Activated T-helper 1 cell treated with anti-CD3 and anti-CD28 coated beads, Interleukin-2, amount 50 U/mL, for 16 hours (primary cell): ENCODE data around the gene TBC1D16.

Experiments used
- DNase-seq, 2 donors: peaks; one replicate each; pipeline ENCODE4 v3.0.0-alpha.2; 2020; ENCODE audit warnings: low read depth in 1 of 2, low spot score in 1 of 2

The TBC1D16 gene

DNA sequence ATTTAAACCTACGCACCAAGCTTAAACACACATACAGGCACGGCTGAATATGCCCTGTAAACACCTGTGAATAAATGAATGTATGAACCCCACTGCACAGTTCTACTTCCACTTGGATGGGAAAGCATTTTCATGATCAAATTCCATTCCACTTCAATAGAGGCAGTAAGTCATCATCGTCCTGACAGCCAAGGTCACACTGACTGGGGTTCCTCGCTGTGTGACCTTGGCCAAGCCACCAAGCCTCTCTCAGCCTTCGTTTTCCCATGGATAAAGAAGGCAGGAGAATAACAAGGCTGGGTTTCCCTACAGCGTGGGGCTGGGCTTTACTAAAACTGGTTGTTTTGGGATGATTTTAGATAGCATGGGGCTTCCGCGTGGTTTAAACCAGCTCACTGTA lies 82.8 kb downstream of the TBC1D16 start:
- DNase-seq, result no peak

DNA sequence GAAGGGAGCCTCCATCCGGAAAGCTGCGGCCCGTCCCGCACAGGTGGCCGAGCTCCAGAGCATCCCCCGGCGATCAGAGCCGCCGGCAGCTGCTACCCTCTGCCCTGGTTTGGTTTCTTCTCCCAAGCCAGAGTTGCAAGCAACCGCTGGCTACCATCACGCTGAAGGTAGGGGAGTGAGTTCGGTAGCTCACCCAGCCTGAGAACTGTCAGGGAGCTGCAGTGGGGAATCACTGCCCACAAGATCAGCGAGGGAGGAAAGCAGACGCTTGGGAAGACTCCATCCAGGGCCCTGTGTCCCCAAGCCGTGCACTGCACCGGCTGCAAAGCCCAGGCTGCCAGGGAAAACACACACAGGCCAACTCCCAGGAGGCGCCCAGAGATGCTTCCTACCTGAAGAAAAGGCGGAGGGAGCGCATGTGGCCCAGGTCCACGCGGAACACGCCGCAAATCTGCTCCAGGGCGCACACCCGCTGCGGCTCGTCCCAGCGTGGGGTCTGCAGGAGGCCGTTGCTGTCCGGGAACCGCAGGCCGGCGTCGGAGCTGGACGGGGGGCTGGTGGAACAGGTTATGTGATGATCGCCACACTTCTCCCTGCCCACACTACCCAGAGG lies 83.3 kb downstream of the TBC1D16 start:
- no peak for DNase-seq

DNA sequence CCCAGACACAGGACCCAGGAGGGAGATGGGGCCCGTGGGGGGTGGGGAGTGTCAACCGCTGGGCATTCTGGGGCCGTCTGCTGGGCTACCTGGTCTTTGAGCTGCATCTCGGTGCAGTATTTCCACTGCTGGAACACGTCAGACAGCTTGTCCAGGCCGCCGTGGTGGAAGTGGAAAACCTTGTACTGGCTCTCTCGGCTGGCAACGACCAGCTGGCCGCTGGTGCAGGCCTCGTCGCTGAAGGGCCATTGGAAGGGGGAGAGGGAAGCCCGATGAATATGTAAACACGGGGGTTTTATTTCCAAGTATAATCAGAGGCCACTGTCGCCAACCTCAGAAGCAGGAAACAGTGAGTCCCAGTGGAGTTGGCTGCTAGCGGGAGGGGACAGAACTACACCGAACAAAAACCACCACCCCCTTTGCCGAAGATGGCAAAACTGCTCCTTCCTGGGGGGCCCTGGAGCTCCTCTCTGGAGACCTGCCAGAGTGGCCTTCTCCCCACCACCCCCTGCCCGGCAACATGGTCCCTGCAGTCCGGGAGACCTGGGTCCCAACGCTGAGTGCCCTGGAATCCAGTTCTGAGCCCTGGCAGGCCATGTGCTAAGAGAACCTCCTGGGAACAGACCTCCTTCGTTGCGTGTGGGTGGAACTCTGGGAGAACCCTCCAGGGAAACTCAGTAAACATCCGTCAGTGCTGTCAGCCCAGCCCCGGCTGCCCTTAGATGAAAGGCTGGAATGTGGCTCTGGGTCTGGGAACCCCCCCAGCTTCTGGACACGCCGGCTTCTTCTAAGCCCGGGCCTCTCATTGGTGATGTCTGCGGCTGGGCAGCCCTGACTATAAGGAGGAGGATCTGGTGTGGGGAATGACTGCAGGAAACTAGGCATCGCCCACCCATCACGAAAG lies 84.1 kb downstream of the TBC1D16 start:
- no peak for DNase-seq

DNA sequence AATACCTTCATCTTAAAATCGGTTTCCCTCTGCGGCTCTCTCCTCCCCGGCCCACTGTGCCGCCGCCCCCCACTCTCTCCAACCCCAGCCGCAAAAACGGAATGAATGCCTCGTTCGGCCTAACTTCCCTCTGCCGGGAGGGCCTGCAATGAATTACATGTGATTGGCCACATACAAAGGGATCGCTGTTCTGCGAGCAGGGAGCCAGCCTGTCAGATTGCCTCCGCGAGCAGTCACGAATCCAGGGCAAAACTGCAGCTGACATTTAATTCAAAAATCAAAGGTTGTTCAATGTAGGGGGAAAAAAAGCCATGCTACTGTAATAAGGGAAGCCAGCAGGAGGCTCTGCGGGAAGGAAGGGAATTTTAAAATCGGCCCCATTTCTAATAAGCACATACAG lies 84.9 kb downstream of the TBC1D16 start:
- DNase-seq, result no peak

DNA sequence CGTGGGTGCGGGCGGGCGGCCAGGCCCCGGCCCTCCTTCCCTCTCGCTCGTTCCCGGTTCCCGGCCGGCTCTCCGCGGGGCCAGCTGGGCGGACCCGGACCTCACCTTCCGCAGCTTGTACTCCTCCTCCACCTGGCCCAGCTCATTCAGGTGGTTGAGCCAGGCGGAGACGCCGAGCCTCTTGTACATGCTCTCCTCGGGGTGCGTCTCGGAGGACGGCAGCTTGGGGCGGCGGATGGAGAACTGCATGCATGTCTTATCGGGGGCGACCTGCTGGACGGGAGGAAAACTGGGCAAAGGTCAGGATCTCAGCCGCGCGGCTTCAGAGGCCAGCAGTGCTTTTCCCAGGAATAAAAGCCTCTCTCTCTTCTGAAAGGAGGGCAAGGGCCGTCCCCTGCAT lies 85.4 kb downstream of the TBC1D16 start:
- no peak for DNase-seq

DNA sequence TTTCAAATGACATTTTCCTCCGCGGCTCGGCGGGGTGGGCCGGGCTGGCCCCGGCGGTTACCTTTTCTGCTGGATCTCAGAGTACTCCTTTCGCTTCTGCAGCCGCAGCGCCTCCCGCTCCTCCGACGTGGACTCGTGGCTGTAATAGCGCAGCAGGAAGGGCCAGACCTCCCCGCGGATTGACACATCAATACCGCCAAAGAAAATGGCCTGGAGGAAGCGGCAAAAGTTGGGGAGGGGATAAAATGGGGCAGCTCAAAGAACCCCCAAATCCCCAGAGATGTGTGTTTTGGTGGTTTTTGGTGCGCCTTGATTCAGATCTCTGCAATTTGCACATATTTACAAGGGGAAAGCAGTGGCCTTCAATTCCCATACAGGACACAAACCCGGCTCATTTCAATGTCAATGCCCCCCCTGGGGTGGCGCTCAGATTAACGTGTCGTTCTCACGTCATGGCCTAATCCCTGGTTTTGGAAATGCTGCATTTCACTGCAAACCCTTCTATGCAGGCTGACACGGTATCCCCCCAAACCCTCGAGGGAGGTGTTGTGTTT lies 85.9 kb downstream of the TBC1D16 start:
- DNase-seq, result no peak

DNA sequence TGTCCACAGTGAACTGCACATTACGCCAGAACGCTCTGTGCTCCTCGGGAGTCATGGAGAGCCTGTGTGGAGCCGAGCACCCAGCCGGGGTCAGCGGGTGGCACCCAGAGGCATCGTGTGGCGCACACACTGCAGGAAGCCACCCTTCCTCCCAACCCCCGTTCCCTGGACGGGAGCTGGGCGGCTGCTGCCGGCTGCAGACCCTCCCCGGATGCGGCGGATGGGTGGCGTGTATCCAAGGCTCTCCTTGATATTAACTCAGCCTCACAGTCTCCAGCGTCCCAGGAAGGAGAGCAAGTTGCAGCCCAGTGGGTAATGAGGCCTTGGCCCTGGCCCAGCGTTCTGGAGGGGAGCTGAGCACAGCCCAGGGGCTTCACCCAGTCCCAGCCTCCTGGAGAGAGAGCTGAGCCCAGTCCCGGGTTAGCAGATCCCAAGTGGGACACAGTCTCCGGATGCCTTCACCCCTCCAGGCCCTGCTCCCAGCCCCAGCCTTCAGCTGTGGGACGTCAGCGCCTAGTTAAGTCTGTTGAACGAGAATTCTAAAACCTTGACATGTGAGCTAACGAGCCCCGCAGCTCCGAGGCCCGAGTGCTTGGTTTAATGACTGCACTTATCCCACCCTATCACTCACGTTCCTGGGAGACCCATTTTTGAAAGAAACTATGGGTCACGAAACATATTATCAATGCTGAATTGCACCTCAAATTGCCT lies 86.6 kb downstream of the TBC1D16 start:
- DNase-seq, result no peak

DNA sequence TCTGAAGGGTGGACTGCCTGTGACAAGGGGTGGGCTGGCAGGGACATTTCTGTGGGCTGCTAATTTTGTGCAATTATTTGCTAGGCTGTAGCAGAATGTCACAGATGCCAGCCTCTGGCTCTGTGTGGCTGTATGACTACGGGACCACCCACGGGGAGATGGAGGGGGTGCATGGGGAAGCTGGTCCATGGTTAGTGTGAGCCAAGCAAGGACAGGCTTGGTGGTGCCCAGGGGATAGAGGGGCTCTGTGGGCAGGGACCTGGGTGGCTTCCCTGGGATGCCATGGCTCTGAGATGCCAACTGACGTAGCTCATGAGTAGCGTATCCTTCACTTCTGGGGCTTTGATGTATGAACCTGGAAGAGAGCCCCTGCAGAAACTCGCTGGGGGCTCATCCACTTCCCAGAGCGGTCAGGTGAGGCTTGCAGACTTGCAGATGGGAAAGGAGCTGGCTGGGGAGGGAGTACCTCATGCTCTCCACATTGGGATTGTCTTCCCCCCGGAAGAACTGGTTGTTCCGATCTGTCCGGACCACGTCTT lies 87.2 kb downstream of the TBC1D16 start:
- DNase-seq, result no peak

DNA sequence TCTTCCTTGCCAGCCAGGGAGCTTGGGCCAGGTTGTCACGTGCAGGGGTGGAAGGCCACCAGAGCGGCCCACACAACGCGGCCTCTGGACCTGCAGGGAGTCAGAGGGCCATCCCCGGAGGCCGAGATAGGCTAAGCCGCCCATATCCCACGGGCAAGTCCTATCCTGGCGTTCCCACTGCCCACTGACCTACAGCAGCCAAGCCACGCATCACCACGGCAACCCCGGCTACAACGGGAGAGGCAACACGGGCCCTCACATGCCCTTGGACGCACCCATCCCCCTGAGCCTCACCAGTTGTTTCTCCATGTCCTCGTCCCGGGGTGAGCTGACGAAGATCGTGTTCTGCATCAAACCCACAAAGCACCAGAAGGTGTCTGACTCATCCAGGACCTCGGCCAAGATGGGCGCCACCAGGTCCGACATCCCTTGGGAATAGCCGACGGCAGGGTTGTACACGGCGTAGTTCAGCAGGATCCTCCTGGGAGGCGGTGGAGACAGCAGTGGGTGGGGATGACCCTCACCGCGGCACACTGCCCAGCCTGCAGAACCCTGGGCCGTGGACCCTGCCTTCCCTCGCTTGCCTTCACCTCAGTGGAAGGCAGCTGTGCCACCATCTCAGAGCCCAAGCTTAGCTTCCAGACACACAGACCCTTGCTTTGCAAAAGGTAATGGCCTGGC lies 88.2 kb downstream of the TBC1D16 start:
- no peak for DNase-seq

DNA sequence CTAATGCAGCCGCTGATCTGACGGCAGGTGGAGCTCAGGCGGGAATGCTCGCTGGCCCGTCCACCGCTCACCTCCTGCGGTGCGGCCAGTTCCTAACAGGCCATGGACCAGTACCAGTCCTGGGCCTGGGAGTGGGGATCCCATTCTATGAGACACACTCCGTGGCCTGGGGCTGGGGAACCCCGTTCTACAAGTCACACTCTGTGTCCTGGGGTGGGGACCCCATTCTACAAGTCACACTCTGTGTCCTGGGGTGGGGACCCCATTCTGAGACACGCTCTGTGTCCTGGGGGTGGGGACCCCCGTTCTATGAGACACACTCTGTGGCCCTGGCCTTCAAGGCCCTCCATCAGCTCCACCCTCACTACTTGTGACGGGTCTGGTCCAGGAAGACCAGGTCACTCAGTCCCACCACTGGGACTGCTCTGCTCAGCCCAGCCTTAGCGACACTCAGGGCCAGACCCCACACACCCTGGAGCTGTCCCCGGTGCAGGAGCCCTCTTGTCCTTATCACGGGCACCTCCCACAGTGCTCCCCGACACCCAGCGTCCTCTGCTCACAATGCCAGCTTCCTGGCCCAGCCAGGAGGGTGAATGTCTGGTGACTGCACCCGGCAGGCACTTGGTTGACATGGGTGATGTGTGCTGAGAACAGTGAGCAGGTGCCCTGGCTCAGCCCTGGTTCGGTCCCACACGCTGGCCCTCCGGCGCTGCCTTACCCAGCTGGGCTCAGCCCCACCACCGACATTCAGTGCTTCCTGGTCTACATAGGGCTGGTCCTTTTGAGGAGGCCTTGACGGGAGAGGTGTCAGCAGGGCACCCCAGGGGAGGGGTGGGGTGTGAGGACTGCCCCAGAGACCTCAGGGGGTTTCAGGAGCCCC lies 89.1 kb downstream of the TBC1D16 start:
- no peak for DNase-seq

DNA sequence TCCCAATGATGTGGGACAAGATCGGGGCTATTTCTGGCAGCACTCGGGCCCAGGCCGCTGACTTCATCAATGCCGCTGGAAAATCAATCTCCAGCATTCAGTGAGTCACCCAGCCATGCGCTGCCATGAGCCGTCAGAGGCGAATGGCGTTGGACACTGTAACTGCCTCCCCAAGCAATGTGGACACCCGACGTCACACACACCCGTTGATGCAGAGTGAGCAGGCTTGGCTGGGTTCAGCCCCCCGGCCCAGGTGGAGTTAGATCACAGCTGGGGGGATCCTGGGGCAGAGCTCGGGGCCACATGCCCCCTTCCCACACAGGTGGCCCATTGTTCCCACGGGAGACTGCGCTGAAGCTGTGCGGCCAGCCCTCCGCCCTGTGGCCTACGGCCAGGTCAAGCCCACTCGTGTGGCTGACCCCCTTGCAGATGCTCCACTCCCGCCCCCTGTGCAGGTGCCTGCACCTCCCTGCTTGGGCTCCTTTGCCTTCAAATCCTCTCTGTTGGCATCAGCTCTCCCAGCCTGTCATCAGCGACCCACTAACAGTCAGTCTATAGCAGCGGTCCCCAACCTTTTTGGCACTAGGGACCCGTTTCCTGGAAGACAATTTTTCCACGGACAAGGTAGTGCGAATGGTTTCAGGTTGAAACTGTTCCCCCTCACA lies 89.9 kb downstream of the TBC1D16 start:
- DNase-seq, result no peak

DNA sequence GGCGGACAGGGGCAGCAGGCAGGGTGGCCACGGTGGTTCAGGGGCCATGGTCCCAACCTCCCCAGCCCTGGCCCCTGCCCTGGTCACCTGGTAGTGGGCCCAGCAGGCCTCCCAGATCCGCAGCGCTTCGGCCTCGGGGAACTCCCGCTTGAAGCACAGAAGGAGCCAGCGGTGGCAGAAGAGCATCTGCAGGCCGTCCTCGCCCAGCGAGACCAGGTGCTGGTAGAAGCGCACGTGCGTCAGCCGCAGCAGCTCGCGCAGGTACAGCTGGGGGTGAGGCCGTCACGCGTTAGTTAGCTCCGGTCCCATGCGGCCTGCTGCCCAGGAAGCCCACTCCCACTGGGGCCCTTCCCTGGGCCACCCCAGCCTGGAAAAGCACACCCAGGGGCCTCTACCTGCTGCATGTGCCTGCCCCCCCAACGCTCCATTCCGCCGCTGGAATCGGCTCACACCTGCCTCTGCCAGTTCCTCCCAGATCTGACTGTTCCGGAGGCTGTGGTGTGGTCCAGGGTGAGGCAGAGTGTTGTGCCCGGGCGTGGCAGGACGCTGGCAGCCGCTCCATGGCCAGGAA lies 90.8 kb downstream of the TBC1D16 start:
- DNase-seq, result no peak

DNA sequence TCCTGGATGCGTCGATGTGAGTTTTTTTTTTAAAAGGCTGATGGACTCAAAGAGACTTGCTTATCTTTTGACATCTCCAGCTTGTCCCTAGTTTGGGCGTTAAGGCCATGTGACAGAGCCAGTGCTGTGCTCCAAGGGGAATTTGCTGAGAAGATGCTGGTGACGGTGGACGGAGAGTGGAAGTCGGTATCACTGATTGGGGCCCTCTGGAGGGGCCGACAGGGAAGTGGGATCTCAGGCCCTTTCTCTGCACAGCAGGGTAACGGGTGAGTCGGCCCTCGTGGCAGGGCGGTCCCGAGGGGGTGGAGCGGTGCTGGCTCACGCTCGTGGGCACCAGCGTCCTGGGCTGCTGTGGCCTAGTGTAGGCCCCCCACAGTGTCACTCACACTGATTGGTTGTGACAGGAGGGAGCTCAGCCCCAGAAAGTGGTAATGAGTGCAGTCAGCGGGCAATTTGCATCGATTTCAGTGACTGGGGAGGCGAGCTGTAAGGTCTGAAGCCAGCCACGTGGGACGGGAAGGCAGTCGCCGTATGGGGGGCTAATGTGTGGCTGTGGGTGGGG lies 91.3 kb downstream of the TBC1D16 start:
- no peak for DNase-seq

DNA sequence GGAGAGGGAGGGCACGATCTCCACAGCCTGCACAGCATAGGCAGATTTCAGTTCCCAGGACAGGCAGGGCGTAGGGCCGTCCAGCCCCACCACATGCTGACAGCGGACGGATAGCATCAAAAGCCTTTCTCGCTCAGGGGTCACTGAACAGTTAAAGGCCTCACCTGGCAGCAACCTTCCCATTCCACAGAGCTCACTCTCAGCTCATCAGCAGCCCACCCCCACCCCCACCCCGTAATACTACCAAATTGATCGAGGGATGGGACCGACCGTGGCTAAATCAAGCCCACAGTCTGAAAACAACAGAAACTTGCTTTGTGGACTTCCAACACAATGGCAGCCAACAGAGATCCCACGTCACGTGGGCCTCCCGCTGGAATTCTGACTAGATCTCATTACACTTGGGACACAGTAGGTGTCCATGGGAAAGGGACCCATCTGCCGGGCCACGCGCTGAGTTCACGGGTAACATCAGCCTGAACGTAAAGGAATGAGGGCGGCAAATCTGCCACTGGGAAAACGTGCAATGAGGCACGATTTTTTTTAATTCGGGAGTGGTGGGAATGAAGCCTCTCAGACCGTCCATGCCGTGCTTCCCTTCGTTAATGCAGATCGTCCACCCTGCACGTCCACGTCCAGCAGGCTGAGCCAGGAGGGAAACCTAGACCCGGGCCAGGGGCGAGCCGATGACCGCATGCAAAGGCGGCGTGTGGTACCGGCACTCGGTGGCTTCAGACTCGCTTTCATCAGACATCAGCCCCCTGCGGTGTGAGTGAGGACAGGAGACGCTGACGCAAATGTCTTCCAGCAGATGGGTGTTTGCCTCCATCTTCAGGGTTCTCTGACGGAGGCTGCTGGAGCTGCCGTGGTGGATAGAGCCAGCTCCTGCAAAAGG lies 92.1 kb downstream of the TBC1D16 start:
- no peak for DNase-seq

DNA sequence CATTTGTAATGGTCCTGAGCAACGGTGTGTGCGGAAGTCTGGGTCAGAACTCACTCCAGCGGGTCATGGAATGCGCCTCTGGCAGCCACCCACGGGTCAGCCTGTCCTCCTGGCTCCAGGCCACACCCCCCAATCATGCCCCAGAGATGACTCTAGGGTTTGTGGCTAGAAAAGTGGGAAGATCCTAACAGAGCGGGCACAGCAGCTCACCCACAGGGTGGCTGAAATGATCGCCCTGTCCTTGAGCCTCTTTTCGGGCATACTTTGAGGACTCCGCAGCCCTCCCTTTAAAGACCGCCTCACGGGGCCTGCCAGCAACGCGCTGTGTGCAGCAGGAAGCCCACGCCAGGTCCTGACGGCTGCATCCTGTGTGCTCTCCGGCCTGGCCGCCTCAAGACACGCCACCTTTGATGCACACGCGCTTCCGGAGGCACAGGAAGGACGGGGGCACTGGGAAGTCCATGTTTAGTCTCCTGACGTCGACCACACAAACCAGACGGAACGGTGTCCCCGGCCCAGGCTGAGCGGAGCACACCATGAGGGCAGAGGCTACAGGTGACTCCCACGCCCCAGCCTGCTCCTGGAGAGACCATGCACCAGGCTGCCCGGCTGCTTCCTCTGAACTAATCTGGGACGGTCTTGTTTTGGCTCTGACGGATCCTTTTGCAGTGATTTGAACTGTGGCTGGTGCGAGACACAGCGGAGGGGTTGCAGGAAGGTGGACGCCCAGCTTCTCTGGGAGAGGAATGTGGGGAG lies 92.9 kb downstream of the TBC1D16 start:
- DNase-seq, result no peak

DNA sequence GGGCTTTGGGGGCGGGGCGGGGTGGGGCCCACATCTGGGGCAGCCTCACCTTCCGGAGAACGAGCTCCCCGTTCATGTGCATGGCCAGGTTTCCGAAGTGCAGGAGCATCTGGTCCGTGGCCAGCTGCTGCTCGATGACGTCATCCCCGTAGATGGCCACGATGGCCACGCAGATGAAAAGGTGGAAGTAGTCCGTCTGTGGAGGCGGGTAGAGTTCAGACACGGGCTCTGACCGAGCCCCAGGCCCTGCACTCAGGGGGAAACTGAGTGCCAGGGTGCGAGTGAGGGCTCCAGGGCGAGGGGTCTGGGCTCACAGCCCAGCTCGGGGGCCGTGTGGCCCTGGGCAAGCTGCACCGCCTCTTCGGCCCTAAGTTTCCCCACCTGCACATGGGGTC lies 93.7 kb downstream of the TBC1D16 start:
- no peak for DNase-seq
